Choroid plexus epithelial cell (primary cell): ENCODE measurements around the gene RNF222.

Source experiments
- DNase-seq: peaks from one replicate; pipeline ENCODE4 v3.0.0-alpha.2; 2010; ENCODE audit warnings: low read depth
- H3K4me3 ChIP-seq: 2 replicates; pipeline ENCODE4 v1.5.1; 2011; ENCODE audit warnings: low read depth, mild to moderate bottlenecking, control low read depth, low read length, moderate library complexity
- CTCF ChIP-seq: conservative IDR thresholded peaks from 2 replicates; pipeline ENCODE4 v1.5.1; 2011; ENCODE audit warnings: low read depth, mild to moderate bottlenecking, control low read depth, inconsistent platforms, low read length, moderate library complexity

The RNF222 gene

GRCh38 chr17:8426094-8426720, 28.6 kb upstream of the RNF222 start:
- no peak overlapping the region for H3K4me3 ChIP-seq
- TF ChIP-seq CTCF: no peak
- no peak for DNase-seq

GRCh38 chr17:8421571-8421970, 23.9 kb upstream of the RNF222 start:
- no peak overlapping the region for H3K4me3 ChIP-seq
- DNase-seq: no peak
- no peak for TF ChIP-seq CTCF

GRCh38 chr17:8420041-8420934, 22.7 kb upstream of the RNF222 start:
- H3K4me3 ChIP-seq: no peak overlapping the region
- peak; percentile 95 for DNase-seq
- TF ChIP-seq CTCF: no peak

GRCh38 chr17:8419305-8419704, 21.7 kb upstream of the RNF222 start:
- no peak overlapping the region for H3K4me3 ChIP-seq
- no peak for TF ChIP-seq CTCF
- DNase-seq: no peak

- no peak overlapping the region for H3K4me3 ChIP-seq
- DNase-seq: no peak
- no peak for TF ChIP-seq CTCF
These were observed 20.8 kb upstream of the RNF222 start for GRCh38 chr17:8418471-8418870.

- no peak for DNase-seq
- H3K4me3 ChIP-seq: no peak overlapping the region
- no peak for TF ChIP-seq CTCF
These were observed 20.2 kb upstream of the RNF222 start for GRCh38 chr17:8417806-8418205.
